Astrocyte of the hippocampus (primary cell): Measurements from ENCODE around the gene EDAR.
A peak's percentile ranks its signal among the peaks of the same experiment; 100 is the strongest.

ENCODE experiments used
- DNase-seq: peaks from one replicate; pipeline ENCODE4 v3.0.0; 2011; ENCODE audit warnings: low read depth, low spot score

The EDAR gene

GRCh38 chr2:108940156-108940555, 48.9 kb downstream of the EDAR start:
- DNase-seq: no peak

- DNase-seq: no peak
Observed at GRCh38 chr2:108938077-108938710, 50.8 kb downstream of the EDAR start.

- DNase-seq: no peak
Observed at GRCh38 chr2:108937367-108938017, 51.5 kb downstream of the EDAR start.

DNA sequence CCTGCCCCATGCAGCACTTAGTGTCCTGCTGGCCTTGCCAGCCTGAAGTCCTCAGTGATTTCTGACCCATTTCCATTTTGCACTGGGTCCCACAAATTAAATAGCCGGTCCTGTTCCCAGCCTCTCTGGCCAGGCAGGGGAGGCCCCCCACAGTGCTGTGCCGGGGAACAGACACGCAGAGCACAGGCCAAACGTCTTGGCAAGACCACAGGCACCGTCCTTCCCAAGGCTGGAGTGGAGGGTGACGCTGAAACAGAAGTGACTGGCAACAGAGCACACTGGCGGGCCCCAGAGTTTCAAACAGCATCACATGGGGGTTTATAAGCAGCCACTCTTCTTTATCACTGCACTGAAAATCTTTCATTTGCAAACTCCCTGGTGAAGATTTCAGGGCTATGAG, 52.2 kb downstream of the EDAR start:
- no peak for DNase-seq

- DNase-seq: no peak
Observed at GRCh38 chr2:108936076-108936864, 52.8 kb downstream of the EDAR start.

GRCh38 chr2:108935271-108935741, 53.7 kb downstream of the EDAR start:
- no peak for DNase-seq

DNA sequence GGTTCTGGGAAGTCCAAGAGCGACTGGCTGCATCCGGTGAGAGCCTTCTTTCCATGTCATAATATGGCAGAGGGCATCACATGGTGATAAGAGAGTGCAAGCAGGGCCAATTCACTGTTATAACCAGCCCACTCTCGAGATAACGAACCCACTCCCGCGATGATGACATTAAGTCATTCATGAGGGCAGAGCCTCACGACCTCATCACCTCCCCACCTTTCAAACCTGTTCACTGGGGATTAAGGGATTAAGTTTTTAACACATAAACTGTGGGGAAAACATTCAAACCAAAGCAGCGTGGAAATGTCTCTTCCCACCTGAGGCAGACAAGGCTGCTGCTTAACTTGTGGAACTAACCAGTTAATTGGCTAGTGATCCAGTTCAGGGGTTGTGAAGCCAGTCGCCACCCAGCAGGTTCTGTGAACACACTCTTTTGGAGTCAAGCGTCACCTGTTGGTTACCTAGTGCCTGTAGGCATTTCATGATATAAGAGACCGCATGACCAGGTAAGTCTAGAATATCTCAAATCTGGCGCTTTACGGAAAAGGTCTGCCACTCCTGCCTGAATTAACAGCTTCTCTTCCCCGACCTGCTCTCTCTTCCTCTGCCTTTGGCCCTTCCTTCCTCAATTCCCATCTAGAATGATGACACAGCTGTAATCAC, 54.3 kb downstream of the EDAR start:
- DNase-seq: no peak

GRCh38 chr2:108934151-108934550, 54.9 kb downstream of the EDAR start:
- DNase-seq: no peak

DNA sequence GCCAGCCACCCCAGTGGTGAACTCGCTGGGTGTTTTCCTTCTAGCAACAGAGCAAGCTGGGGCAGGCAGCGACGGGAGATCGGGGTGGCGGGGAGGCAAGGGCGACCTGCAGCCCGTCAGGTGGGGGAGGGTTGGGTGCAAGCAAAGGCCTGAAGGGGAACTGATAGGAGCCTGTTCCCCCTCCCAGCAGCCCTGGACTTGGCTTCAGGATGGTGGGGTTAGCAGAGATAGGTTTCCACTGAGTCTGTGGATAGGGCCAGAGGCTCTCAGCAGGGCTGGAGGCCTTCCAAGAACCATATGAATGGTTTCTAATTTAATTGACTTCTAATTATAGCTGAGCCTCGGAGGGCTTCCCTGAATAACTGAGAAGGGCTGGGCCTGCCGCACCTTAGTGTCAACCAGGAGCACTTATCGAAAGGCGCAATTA, 55.3 kb downstream of the EDAR start:
- DNase-seq: no peak

DNA sequence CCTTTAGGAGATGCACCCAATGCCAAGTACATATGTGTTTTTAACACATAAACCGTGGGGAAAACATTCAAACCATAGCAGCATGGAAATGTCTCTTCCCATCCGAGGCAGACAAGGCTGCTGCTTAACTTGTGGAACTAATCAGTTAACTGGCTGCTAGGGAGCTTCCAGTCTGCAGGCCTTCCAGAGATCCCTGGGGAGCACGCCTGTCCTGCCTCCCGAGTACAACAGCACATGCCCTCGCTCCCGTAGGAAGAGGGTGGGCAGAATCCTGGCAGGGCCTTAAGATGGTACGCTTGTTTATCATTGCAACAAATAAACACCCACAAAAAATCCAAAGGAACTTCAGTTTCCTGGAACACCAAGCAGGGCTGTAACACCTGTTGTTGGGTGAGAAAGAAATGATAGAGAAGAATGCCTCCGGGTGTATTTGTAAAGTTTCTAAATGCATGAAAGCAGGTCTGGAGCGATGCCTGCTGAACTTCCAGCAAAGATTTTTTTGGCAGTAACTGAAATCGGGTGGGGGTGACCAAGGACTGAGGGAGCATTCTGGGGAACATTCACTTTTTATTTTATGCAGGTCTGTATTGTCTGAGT, 56.2 kb downstream of the EDAR start:
- DNase-seq: no peak

DNA sequence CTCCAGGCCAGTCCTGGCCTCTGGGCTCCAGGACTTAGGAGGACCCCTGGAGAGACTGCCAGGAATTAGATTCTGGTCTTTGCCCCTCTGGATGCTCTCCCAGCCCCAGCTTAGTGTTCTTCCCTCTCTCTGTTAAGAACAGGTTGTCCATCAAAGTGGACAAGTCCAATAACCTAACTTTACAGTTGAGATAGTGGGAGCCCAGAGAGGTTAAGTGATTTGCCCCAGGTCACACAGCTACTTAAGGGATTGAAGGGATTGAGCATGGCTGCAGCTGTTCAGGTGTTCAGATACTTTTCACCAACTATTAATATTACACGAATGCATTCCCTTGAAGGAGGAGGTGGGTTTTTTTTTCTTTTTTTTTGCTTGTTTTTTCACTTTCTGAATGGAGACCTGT, 57.6 kb downstream of the EDAR start:
- DNase-seq: no peak

GRCh38 chr2:108929807-108930425, 59.1 kb downstream of the EDAR start:
- DNase-seq: no peak

DNA sequence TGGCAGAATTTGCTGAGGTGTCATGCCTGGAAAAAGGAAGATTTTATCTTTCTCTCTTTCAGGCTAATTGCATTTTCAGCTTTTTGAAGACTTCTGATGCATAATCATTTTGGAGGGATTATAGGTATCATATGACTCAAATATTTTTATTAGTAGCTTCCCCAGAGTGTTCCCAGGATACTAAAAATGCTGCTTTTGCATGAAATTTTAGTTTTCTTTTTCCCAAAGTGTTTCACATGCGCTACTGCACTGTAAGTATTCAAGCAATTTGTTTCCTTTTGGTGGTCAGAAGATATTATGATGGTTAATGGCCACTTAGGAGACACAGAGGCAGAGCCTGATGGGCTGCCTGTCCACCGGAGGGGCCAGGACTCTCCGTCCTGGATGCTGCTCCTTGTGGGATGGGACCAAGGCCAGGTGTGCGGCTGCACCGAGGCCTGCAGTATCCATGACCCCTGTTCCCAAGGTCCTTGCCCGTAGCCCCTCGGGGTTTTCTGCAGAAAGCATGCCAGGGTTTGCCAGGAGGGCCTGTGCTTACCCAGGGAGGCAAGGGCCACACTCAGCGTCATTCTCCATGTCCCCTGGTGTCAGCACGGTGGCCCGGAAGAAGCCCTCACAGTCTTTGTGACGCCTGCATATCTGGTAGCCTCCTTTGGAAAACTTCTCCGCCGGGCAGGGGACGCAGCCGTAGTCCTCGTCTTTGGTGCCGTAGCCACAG, 60.2 kb downstream of the EDAR start:
- no peak for DNase-seq

GRCh38 chr2:108927936-108928659, 60.9 kb downstream of the EDAR start:
- peak; percentile 75 for DNase-seq

GRCh38 chr2:108927405-108927804, 61.6 kb downstream of the EDAR start:
- DNase-seq: no peak

- DNase-seq: no peak
Observed at GRCh38 chr2:108926561-108927380, 62.2 kb downstream of the EDAR start.

DNA sequence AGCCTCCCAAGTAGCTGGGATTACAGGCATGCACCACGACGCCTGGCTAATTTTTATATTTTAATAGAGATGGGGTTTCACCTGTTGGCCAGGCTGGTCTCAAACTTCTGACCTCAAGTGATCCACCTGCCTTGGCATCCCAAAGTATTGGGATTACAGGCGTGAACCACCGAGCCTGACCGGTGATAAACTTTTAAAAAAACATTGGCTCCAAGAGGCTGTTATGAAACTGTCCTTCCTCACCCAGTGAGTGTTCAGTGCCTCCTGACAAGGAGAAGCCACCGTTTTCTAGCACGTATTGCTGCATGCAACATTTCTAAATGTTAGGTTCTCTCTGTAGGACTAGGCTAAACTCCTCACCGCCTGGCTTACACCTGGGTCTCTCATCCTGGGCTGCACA, 63.3 kb downstream of the EDAR start:
- DNase-seq: no peak

DNA sequence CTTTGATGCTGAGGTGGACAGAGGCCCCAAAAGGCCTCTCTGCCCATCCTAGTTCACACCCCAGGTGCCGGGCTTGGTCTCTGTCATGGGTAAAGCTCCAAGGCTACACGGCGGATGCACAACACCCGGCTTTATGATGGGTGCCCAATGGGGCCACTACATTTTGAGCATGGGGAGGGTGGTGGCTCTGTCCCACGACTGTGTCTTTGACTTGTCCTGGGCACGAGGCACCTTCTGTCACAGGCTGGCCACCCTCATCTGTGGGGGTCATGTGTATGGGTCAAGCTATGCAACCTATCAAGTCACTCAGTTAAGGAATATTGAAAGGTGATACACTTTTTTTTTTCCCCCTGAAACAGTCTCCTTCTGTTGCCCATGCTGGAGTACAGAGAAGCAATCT, 63.7 kb downstream of the EDAR start:
- DNase-seq: no peak
